ENCODE data around the gene PATZ1.

The PATZ1 gene

DNA sequence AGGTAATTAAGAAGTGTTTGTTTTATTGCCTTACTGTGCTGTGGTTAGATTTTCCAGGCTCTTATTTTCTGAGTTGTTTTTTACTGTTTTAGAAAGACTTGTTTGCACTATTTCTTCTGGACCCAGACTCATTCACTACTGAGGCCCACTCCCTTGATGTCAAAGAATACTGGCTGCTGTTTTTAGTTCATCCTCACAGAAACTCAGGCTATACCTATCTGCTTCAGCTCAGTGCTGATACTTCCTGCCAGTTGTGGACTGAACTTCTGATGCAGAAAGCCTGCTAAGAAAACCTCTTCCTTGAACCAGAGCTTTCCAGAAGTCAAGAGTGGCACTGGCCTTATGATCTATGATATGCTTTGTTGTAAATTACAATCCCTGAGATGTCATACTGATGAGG is 38.0 kb downstream of the PATZ1 start:
- no peak for DNase-seq (ENCODE audit: low spot score)

DNA sequence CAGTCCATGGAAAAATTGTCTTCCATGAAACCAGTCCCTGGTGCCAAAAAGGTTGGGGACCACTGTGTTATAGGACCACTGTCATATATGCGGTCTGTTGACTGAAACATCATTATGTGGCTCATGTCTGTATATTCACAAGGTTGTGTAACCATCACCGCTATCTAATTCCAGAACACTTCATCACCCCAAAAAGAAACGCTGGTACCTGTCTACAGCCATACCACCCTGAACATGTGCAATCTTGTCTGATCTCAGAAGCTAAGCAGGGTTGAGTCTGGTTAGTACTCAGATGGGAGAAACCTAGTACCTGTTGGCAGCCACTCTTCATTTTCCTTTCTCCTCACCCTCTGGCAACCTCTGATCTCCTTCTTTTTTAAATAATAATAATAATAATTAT is 41.0 kb downstream of the PATZ1 start:
- no peak for DNase-seq (ENCODE audit: low spot score)

DNA sequence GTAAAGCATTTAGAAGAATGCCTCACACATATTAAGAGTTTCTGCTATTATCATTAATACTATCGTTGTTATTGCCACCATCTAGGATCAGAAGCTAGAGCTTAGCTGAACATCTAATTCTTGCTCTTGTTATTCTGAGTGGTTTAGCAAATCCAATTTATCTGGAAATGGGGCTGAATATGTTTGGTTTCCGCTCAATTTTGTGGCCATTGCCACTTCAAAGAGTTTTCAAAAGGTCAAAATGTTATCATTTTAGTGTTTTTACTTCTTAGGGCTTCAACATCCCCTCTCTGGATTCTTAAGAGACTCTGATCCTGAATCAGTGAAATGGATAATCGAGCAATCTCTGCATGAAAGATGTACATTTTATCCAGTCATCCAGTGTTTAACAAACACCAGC is 43.6 kb downstream of the PATZ1 start:
- DNase-seq (ENCODE audit: low spot score), result no peak

DNA sequence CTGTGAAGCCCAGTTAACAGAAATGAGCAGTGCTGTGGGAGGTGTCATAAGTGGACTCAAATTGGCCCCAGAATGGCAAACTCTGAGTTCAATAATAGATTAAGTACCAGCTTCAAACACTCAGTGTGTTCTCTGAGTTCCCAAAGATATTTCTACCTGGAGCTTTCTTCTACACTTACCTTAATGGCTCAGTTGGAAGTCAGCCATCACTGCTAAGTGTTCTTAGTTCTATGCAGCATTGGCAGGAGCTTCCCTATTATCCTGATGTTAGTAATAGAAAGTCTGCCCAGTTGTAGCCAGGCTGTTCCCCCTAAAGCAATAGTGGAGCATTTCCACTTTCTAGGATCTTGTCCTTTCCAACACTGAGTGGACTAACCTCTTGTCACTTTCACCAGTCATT is 44.1 kb downstream of the PATZ1 start:
- DNase-seq (ENCODE audit: low spot score), result no peak

DNA sequence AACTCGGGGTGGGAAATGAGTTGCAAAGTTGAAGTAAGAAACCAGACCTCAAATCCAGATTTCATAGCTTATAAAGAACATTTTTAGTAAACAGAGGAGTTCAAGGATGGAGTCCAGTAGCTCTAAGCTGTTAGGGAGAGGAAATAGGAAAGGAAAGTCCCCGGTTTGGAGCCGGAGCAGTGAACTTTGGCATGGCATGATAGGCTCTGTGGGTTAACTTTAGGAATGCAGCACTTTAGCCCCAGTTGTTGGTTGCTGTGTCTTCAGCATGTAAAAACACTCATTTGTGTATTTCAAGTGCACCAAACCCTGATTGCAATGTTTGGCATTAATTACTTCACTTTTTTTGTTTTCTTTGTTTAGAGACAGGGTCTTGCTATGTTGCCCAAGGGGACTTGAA is 45.2 kb downstream of the PATZ1 start:
- no peak for DNase-seq (ENCODE audit: low spot score)

DNA sequence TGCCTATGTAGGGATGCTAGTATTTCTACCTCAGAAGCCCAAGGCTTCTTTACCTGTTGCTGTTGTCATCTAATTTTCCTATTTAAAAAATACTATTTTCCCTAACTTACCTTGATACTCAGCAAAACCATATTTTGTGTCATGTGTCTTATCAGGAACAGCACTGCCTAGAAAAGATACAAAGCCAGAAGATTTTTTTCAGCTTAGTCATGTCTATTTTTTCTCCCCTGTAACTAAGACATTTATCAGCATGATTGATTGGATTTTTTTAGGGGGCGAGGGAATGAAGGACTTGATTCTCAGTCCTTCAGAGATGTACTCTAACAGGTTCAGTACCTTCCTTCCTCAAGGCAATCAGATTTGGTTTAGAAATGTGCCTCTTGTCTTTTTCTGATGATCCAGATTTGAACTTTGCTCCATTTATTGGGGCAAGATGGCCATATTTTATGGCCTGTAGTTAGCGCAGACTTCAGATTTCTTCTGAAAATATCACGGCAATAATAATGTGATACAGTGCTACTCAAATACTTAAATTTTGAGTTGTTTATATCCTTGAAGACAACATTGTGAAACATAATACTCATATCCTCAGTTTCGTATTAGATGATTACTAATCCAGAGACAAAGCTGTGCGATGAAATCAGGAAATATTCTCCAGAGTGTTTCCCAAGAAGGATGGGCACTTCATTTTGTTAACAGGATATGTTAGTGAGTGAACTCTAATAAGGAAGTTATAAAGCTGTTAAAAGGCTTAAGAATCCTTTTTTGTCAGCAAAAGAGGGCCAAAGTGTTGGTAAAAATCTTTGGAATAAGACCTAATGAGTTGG is 50.1 kb downstream of the PATZ1 start:
- DNase-seq (ENCODE audit: low spot score), result peak; percentile 42

DNA sequence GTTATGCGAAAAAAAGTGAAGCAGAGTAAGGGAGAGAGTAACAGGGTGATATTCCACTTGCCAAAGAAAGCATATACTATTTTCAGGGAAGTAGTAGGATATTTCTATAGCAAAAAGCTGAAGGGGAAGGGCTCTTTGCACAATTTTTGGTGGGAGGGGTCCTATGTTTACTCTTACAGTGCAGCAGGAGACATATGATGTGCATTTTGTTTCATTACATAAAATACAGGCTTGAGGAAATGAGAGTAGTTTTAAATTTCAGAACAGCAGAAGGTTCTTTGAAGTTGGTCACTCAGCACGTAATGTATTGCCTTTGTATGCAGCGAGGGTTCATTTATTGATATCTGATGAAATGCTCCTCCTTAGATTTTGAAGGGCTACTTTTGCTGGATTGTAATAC is 50.8 kb downstream of the PATZ1 start:
- no peak for DNase-seq (ENCODE audit: low spot score)

DNA sequence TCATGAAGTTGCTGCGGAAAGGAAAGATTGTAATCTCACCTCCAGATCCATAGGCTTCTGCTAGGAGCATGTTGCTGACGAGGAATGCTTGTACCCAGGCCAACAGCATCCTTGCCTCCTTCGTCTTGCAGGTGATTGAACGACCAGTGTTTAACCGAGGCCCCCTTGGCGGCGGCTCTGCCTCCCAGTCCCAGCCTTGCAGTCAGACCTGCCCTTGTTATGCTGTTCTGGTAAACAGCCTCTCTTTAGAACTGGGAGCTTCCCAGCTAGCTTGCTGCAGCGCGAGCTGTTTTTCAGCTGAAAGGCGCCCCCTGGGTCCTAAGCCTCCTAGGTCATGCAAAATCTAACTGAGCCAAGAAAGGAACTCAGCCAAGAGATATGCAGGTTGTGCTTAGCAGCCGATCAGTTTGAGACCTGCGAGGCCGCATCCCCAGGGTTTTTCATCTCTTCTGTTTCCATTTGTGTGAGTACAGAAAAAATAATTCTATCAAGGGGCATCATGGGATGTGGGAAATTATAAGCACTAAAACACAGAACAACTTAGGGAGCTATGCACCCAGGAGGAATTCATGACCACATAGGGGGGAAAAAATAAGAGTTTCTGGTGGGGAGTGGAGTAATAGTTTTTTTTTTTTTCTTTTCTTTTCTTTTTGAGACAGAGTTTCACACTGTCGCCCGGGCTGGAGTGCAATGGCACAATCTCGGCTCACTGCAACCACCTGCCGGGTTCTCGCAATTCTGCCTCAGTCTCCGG is 53.7 kb downstream of the PATZ1 start, which contains the start of gene PIK3IP1:
Gene PIK3IP1 (minus strand): TSS at position 253 of the 754 bp plus-strand sequence. CDS start 144 bp downstream, at position 109.
- peak; percentile 92 for DNase-seq (ENCODE audit: low spot score)

DNA sequence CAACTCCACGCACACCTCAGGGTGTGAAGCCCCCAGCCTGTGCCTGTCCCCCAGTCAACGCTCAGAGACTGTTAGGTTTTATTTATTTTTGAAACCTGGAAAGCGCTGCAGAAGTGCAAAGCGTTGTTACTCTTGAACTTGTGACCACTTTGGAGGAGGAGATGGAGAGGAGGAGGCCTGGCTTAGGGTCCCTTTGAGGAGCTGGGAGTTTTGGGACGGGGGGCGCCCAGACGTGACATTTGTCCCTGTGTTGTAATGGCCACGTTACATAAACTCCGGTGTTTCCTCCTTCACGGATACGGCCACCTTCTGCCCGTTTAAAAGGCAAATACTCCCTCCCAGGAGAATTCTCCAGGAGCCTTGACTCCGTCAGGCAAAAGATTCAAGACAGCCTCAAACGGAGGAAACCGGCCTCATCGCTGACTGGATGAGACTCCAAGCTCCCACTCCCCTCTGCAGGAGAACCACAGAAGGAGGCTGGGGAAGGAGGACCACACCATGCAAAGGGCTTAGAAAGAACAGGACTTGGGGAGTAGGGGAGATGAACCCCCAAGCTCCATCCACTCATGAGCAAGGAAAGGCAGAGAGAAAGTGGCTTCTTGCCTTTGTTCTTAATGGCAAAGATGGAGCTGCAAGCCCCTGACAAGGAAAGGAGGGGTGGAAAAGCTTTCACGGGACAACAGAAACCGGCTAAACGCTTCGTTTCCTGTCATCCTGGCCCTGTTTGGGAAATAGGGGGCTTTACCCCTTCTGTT is 54.5 kb downstream of the PATZ1 start:
- no peak for DNase-seq (ENCODE audit: low spot score)

DNA sequence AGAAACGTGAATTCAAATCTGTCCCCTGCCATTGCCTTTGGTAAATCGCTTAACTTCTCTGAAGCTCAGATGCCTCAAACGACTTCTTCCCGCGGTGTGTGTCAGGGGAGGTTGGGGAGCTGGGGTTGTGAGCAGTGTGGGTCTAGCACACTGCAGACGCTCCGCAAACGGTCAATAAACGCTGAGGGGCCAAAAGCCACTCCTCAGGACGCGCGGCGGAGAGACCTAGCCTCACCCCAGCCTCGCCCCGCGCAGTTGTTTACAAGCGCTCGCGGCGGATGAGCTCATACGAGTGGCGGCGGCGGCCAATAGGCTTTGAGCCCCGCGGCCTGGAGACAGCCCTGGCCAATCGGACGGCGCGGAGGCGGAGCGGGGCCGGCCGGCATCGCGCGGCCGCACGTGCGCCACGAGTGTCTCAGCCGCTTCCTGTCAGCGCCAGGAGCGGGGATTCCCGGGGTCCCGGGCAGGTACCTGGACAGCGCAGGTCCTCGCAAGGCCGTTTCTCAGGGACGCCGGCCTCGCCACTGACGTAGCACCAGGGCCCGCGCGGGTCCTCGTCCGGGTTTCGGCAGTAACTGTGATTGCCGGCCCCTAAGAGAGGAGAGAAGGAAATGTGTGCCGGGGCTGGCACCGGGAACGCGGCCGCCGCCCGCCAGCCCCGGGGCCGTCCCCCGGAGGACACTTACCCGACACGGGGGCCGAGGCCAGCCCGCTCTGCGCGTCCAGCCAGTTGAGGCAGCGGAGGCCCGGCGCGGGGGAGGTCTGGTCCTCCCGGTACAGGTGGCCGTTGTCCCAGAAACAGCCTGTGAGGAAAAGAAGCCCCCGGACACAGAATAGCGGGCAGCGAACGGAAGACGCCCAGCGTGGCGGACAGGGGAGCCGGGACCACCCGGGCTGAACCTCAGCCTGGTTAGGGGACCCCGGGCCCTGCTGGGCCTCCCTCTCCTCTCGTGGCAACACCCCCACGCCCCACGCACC is 55.4 kb downstream of the PATZ1 start:
- peak; percentile 95 for DNase-seq (ENCODE audit: low spot score)

DNA sequence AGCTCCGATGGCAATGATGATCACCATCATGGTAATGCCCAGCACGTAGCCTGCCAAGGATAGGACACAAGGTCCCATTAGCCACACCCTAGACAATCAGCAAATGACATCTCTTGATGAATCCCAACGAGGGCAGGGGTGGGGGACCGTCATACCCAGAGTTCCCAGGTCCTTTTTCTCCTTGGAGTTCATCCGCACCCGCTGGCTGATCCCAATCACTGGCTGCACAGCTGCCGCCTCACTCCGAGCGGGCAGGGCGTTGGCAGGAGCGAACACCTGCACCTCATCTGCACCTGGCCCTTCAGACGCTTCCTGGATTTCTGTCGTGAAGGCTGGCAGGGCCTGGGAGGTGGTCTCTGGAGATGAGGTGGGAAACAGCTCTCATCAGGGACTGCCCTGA is 56.8 kb downstream of the PATZ1 start:
- no peak for DNase-seq (ENCODE audit: low spot score)

DNA sequence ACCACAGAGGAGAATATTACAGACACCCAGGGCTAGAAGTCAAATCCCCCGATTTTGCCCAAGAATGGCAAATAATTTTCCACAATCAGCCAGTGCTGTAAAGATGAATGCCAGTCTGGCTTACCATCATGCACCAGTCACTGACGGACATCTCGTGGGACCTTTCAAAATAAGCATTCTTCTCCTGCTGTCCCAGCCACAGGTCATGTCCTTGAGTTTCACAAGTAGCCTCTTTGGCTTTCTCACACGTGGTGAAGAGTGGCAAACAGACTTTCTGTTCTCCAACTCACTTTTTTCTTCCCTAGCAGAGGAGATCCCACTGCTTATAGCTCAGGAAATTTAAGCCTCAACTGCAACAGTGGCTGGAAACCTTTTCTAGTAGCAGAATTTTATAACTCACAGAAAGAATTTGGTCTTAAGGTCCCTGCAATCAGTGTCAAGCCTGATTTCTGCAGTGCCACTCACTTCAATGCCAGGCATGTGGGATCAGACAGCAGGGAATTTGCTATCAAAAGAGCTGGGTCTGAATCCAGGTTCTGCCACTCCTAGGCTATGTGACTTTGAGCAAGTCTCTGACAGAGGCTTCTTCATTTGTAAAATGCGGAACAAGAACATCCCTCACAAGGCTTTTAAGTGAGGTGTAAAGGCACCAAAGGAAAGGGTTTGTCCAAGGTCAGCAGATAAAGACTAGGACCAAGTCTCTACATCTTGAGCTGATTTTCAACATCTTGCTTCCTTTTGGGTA is 57.5 kb downstream of the PATZ1 start:
- no peak for DNase-seq (ENCODE audit: low spot score)

DNA sequence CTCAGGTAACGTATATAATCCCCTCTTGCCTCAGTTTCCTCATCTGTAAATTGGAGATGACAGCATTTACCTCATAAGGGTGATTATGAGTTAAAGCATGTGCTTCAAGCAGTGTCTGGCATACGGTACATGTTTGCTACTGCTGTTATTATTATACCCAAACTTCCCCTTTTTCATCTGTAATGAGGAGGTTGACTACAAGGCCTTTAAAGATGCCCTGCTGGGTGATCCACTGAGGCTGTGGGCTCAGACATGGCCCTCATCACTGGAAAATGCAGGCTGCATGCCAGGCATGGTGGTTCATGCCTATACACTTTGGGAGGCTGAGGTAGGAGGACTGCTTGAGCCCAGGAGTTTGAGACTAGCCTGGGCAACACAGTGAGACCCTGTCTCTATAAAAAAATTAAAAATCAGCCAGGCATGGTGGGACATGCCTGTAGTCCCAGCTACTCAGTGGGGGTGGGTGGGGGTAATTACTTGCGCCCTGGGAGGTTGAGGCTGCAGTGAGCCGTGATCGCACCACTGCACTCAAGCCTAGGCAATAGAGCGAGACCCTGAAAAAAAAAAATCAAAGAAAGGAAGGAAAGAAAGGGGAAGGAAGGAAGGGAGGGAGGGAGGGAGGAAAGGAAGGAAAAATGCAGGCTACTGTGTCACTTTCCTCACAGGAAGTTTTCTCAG is 58.2 kb downstream of the PATZ1 start:
- DNase-seq (ENCODE audit: low spot score), result no peak

DNA sequence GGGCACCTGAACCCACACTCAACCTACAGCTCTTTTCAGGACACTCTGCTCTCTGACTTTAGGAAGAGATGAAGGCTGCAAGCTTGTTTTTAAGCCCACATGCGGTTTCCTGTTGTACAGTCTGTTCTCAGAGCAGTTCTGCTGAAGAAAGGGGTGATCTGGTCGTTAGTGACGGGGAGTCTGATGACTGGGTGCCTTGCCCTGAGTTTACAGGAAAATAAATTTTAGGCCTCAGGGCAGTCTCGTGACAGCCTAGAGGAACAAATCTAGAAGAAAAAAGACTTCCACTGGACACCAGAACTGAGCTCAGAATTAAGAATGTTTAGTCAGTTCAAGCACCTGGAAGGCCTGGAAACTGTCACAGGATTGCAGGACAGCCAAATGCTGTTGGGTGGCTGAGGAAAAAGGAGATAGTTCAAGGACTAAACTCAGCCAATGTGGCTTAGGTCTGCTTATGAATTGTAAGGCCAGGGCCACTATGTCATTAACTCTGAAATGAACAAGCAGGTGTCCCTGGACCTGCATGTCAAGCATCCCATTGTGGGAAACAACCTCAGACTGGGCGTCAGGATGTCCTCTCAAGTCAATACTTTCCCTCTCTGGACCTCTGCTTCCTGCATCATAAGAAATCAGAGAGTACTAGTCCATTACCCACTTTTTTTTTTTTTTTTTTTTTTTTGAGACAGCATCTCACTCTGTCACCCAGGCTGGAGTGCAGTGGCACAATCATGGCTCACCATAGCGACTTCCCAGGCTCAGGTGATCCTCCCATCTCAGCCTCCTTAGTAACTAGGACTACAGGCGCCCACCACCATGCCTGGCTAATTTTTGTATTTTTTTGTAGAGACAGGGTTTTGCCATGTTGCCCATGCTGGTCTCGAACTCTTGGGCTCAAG is 59.5 kb downstream of the PATZ1 start:
- no peak for DNase-seq (ENCODE audit: low spot score)

DNA sequence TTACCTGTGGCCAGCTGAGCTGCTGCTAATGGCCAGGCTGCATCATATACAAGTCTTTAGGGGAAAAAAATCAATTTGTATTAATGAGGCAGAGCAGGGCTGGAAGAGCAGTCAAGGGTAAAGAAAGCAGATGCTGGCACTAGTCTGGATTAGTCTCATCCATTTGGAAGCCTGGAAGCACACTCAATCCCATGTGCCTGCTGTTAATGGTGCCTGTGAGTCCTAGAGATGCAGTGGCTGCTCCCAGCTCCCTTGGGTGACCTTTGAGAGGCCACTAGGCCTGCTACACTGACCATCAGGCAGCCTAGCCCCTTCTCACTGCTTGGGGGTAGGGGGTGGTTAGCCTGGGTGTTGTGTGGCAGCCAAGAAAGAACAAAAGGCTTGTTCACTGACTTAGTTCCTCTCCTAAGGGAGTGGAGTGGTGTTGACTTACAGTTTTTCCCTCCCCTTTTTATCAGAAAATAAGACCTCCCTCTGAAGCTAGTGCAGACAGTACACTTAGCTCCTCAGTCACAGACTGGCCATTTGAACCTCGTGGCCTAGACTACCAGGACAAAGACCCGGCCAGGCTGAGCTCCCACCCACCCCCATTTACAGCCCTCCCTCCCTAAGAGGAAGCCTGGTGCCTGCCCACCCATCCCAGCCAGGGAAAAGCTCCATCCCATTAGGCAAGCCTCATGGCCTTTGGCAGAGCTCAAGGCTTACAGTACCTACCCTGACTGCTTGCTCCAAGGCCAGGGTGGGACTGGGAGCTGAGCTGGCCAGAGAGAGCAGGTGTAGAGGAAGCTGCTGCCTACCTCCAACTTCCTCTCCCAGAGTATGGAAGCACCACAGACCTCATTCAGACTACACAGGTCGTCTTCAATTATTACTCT is 61.6 kb downstream of the PATZ1 start:
- DNase-seq (ENCODE audit: low spot score), result no peak

DNA sequence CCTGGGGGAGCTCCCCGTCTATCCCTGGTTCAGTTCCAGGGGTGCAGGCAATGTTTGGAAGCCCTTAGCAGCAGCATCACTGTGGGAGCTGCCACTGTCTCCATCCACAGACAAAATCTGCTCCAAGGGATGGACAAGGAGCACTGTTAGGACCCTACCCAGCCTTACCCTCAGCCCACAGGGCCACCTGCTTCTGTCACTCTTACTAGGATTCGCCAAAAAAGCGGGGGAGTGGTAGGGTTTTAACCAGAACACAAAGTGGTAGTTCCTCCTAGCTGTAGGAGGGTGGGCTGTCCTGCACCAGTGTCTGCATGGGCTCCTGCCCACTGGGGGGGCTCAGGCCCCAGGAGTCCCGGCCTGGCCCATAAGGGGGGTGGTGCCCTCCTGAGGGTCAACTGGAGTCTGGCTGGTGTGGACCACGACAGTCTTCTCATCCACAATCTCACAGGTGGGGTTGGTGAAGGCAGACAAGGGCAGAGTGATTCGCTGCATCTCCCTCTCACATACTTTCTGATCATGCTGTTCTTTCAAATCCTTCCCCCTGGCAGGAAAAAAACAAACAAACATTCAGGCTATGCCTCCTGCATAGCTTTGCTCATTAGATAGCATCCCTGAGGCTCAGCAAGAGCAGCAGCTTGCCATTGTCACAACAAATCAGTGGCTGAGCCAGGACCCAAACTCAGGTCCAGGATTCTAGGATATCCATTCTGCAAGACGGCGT is 63.2 kb downstream of the PATZ1 start:
- no peak for DNase-seq (ENCODE audit: low spot score)

DNA sequence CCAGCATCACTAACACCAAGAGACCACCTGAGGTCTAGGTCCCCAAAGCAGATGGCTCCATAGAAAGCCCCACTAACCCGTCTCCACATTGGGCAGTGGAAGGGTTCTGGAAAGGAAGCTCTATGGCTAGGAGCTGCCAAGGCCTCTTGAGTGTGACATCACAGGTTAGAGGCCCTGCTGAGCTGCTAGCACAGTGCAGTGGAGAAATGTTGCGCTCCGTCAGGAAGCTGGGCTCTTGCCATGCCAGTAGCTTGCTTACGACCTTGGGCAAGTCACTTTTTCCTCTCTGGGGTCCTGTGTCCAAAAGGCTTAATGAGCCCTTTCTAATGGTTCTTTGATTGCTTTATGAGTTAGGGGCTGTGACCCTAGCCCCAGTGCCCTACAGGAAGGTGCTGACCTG is 64.4 kb downstream of the PATZ1 start:
- DNase-seq (ENCODE audit: low spot score), result no peak

Measured in hematopoietic multipotent progenitor cell treated with erythropoietin and hydrocortisone succinate and interleukin-3 and kit ligand, for 17 days (in vitro differentiated cells).